KG1 (cell line): Measurements from ENCODE around the gene INPP4A.

ENCODE experiments used
- DNase-seq: peaks from one replicate; lab custom pipeline; 2025; lab: John Stamatoyannopoulos, UW

INPP4A gene

DNA sequence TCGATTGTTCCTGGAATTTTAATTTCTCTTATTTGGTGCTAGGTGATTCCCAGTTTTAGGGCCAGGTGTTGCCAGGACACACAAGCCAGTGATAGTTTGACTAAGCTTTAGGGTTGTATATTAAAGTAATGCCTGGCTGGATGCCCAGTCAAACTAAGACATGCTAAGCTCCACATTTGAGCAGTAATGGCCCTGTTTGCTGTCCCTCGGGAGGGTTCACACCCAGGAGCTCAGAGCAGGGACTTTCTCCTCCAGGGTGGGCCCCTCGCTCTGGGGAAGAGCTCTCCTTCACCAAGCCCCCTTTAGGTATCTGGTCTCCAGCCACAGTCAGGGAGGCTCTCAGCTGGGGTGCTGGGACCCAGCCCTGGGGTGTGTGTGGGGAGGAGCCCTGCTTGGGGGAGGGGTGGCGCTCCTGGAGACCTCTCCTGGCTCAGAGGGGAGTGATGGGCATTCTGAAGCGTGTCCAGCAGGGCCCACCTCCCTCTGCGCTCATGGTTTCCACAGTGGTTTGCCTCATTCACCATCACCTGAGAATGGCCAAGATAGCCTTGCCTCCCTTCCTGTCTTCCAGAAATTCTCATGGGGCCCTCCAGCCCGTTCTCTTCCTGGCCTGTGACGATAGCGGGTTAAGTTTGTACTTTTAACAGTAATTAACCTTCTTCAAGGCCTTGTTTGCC lies 31.7 kb downstream of the INPP4A start:
- no peak for DNase-seq

GRCh38 chr2:98477036-98477435 lies 32.4 kb downstream of the INPP4A start:
- no peak for DNase-seq

DNA sequence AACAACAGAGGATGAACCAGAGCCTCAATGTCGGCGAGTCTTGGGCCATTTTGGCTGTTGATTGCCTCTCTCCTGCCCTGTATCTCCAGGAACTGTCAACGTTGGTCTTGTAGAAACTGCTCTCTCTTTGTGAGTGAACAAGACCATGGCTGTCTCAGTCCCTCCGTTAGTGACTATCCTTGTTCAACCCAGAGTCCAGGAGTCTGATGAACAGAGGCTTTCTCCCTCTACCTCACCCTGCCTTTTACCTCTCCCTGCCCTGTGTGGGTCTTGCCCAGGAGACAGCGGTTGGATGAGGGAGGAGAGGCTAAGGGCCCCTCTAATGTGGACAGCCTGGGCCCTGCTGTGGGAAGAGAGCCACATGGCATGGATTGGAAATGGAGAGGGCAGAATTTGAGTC lies 32.8 kb downstream of the INPP4A start:
- DNase-seq: no peak

GRCh38 chr2:98478088-98478551 lies 33.5 kb downstream of the INPP4A start:
- DNase-seq: no peak

DNA sequence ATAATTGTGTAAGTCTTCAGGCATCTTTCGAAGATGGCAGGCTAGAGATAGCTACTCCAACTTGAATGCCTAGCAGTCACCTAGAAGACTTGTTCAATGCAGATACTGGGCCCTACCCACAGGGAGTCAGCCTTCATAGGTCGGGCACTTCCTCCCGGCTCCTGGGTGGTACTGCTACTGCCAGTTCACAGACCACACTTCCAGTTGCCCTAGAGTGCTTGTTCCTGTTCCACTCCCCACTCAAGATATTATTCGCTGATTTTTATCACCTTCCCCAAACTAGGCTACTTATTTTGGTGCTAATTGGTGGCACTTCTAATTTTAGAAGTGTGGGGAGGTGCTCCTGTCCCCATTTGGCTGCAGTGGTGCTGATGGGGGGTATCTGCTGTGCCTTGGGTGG lies 34.2 kb downstream of the INPP4A start:
- peak; percentile 12 for DNase-seq

DNA sequence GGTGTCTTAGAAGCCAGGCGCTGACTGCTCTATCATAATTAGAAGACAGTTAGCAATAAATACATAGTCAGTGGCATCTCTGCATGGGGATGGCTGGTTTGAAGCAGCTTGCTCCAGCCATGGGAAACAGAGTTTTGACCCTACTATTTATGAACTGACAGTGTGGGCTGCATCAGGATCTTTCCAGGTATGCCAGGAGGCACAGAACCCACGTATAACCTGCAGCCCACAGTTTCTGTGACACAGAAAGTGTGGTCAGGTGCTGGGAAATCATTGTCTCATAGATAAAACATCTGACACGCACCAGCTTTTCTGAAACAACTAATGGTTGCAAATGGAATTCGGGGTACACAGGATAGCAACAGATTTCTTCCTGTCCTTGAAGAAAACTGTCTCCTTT lies 34.7 kb downstream of the INPP4A start:
- DNase-seq: no peak

- DNase-seq: peak; percentile 16
Observed at GRCh38 chr2:98479959-98480524, 35.4 kb downstream of the INPP4A start.

DNA sequence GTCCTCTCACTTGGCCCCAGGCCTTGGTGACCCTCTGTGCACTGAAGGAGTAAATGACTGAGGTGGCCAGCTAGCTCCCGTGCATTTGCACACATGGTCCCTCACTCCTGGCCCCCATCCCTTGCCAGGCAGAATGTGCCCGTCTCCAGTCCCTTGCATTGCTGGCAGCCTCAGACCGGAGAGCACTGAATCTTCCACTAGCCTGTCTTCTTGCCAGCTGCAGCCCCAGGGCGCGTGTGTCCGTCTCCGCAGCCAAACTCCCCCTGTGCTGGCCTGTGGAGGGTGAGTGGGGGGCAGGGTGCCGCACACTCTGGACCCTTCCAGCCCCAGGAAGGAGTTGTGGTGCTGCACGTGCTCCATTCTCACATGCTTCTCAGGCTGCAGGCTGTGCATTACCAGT lies 35.9 kb downstream of the INPP4A start:
- DNase-seq: no peak

GRCh38 chr2:98482362-98482761 lies 37.7 kb downstream of the INPP4A start:
- no peak for DNase-seq

DNA sequence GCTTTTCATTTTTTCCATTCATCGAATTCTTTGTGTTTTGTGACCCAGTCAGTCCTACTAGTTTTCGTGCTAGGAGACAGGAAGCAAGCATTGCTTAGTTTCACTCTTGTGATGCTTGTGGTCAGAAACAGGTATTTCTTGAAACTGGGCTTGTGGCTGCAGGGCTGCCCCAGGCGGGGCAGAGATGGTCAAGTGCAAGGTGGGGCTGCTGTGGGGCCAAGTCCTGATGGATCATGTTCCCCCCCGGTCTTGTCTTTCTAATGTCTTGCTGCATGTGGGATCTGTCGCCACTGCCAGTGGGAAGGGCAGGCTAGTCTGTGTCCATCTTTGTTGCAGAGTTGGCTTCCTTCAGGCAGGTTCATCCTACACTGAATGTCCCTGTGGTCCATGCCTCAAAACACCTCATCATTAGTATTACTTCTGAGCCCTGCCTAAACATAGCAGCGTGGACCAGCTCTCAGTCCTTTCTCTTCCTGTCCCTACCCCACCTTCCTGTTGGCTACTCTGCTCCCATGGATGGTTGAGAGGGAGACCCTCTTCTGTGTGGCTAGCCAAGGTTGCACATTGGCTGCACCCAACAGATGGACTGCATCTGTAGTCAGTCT lies 38.7 kb downstream of the INPP4A start:
- DNase-seq: no peak

DNA sequence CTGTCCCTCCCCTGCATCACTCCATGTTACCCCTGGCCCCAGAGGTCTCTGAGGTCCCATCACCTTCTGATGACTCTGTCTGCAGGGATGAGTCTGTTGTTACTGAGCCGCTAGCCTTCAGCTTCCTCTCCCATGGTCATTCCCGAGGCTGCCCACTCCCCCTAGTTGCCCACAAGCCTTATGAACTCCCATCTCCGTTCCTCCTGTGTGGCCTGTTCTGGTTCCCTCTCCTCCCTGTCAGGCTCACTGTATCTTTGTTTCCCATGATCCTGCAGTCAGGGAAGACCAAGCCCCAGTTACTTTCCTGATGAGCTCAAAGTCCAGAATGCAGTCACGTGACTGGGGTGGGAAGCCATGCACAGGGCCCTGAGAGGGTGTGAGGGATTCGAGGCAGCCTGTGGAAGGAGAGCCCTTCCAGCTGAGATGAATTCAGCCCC lies 39.5 kb downstream of the INPP4A start:
- no peak for DNase-seq

GRCh38 chr2:98484652-98485452 lies 40.2 kb downstream of the INPP4A start:
- DNase-seq: no peak

DNA sequence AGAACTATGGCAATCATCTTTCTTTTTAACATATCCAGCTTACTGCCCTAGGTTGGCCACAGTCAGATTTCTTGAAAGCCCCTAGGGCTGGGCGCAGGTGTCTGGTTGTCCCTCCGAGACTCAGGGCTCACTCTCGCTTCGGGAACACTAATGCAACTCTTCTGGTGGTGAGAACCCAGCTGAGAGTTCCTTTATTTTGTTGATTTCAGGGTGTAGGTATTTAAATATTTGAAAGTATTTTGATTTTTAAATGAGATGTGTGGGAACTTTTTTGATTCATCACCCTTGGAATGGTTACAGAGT lies 40.7 kb downstream of the INPP4A start:
- DNase-seq: no peak

DNA sequence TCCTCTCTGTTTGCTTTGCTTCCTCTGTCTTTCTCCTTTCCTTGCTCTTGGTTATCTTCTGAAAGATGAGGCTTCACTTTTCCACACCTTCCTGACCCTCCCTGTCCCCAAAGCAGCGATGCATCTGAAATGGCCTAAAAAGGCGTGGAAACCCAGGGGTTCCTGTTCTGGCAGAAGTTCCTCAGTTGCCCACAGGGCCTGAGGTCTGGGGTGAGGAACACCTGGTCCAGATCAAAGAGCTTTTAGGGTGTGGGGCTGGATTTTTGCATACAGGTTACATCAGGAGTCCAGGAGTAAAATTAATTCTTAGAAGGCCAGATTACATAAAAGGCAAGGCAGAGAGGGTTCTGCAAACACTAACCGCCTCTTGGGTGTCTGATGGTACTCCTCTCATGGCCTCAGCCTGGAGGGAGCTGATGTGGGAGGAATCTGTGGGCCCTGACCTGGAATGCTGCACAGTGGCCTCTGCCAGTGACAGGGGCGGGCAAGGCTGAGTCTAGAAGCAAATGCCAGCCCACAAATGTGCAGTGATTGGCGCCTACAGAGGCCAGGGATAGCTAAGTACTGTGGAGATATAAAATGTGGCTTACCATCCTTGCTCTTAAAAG lies 41.8 kb downstream of the INPP4A start:
- DNase-seq: no peak

DNA sequence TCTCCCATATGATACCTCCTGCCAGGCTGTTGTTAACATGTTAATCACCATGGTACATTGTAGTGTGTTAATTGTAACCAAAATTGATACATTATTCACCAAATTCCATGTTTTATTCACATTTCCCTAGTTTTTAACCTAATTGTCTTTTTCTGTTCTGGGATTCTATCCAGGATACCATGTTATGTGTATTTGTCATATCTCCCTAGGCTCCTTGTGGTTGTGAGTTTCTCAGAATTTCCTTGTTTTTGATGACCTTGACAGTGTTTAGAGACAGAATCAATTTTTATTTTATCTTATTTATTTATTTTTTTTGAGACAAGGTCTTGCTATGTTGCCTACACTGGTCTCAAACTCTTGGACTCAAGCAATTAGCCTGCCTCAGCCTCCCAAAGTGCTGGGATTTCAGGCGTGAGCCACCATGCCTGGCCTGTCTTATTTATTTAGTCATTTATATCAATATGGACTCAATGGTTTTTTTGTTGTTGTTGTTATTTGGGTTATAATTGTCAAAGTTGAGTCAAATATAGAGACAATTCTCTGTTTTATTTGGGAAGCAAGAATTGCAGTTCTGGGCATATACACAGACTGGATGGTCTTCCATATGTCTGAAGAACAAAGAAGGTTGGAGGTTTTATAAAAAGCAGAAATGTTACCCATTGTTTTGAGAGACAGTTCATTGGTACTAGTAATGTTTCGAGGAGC lies 42.6 kb downstream of the INPP4A start:
- no peak for DNase-seq

GRCh38 chr2:98487806-98488189 lies 43.1 kb downstream of the INPP4A start:
- DNase-seq: no peak

GRCh38 chr2:98488252-98488651 lies 43.6 kb downstream of the INPP4A start:
- DNase-seq: no peak

- DNase-seq: no peak
Observed at GRCh38 chr2:98489486-98489885, 44.8 kb downstream of the INPP4A start.

GRCh38 chr2:98489971-98490962 lies 45.6 kb downstream of the INPP4A start:
- no peak for DNase-seq

- DNase-seq: no peak
Observed at GRCh38 chr2:98492441-98492840, 47.8 kb downstream of the INPP4A start.

GRCh38 chr2:98494699-98495098 lies 50.0 kb downstream of the INPP4A start:
- DNase-seq: no peak
